GM12878 (cell line): ENCODE measurements around the gene PPID. TPM values are rescaled to one million over a fixed set of nuclear protein-coding genes. Genes with fewer than 3 reads are reported as not detected.
A peak's percentile ranks its signal among the peaks of the same experiment; 100 is the strongest.

Experiments
- BCLAF1 ChIP-seq: fragments of 450-650 bp; IDR thresholded peaks from 2 replicates; pipeline ENCODE4 v1.6.1; 2017; ENCODE audit warnings: antibody characterized with exemption, mild to moderate bottlenecking, moderate library complexity
- E4F1 ChIP-seq: fragments of 450-650 bp; IDR thresholded peaks from 2 replicates; pipeline ENCODE4 v1.6.1; 2018; ENCODE audit warnings: borderline replicate concordance, mild to moderate bottlenecking; ENCODE audit not compliant: partially characterized antibody
- HDAC2 ChIP-seq: fragments of 200-600 bp; sonication (generic); IDR thresholded peaks from 2 replicates; pipeline ENCODE4 v1.6.1; 2017
- IKZF1 ChIP-seq: fragments of 450-650 bp; conservative IDR thresholded peaks from 2 replicates; pipeline ENCODE4 v1.6.1; 2017; ENCODE audit warnings: antibody characterized with exemption, mild to moderate bottlenecking
- MAX ChIP-seq: IDR thresholded peaks from 2 replicates; pipeline ENCODE4 v1.6.1; 2012; ENCODE audit warnings: low read depth, low read length, improper control_type of control experiment
- MEF2A ChIP-seq: IDR thresholded peaks from 2 replicates; pipeline ENCODE4 v1.6.1; 2011; ENCODE audit warnings: low read depth, mild to moderate bottlenecking, low read length, moderate library complexity; ENCODE audit not compliant: insufficient read depth
- NKRF ChIP-seq: fragments of 450-650 bp; conservative IDR thresholded peaks from 2 replicates; pipeline ENCODE4 v1.6.1; 2017; ENCODE audit warnings: mild to moderate bottlenecking, moderate library complexity
- NR2C1 ChIP-seq: fragments of 450-650 bp; IDR thresholded peaks from 2 replicates; pipeline ENCODE4 v1.6.1; 2017; ENCODE audit warnings: antibody characterized with exemption, mild to moderate bottlenecking, moderate library complexity
- PAX8 ChIP-seq: fragments of 450-650 bp; IDR thresholded peaks from 2 replicates; pipeline ENCODE4 v1.6.1; 2017; ENCODE audit warnings: mild to moderate bottlenecking, moderate library complexity
- RCOR1 ChIP-seq: conservative IDR thresholded peaks from 2 replicates; pipeline ENCODE4 v1.6.1; 2012; ENCODE audit warnings: low read depth, low read length, improper control_type of control experiment
- REST ChIP-seq: IDR thresholded peaks from 2 replicates; pipeline ENCODE4 v1.6.1; 2012; ENCODE audit warnings: mild to moderate bottlenecking, low read depth, low read length
- SKIL ChIP-seq: fragments of 450-650 bp; IDR thresholded peaks from 2 replicates; pipeline ENCODE4 v1.6.1; 2017; ENCODE audit warnings: mild to moderate bottlenecking, low read depth, inconsistent platforms; ENCODE audit not compliant: poor library complexity, severe bottlenecking
- SMC3 ChIP-seq: IDR thresholded peaks from 2 replicates; pipeline ENCODE4 v1.6.1; 2011; ENCODE audit warnings: low read length, improper control_type of control experiment, borderline replicate concordance
- polyA plus RNA-seq, 11 experiments: library from polyadenylated mRNA; depleted of rRNA in 4 of 11; unstranded in 6 of 11; stranded (reverse) in 5 of 11; fragments of >200 nt; fragmentation: Nextera tagmentation in 4 of 11; fragmentation: Illumina TruSeq in 1 of 11; extraction: Ambion mirVana in 4 of 11; extraction: Trizol in 1 of 11; gene quantifications; 1 replicate in 1 of 11; 2 replicates in 10 of 11; pipeline versions ENCODE4 v1.2.1 to v1.2.3, GENCODE V29; 2011 to 2016; ENCODE audit warnings: inconsistent platforms in 2 of 11, missing spikeins in 2 of 11, low read depth in 1 of 11
- total RNA-seq, 4 experiments: library from RNA; depleted of rRNA in 3 of 4; stranded (reverse); fragments of >200 nt in 3 of 4; fragmentation: Illumina TruSeq in 1 of 4; extraction: Trizol in 1 of 4; gene quantifications; 2 replicates each; pipeline versions ENCODE4 v1.2.1 to v1.2.3, GENCODE V29; 2013 to 2021

Gene PPID
- total and polyA plus RNA-seq, 10 of the 15 experiments (the other 5 are each of a cell fraction or from before 2014, with no cell fraction given) = 21.9 to 64.3 (median 39.5) TPM

GRCh38 chr4:158671915-158672806, 51.0 kb downstream of the PPID start, which contains the start of gene ETFDH (continued):
- TF ChIP-seq BCLAF1 = no peak
- peak; percentile 98 for TF ChIP-seq E4F1
- TF ChIP-seq MAX = no peak; the same call in 1 of the 2 replicates
- TF ChIP-seq HDAC2 = no peak
- peak; percentile 85 for TF ChIP-seq NKRF
- peak; percentile 99 for TF ChIP-seq IKZF1
- TF ChIP-seq NR2C1 = peak; percentile 86
- TF ChIP-seq SMC3 = 0 out of 2 replicates have a peak, but pooled peaks have one; percentile 7
- TF ChIP-seq MEF2A = no peak
- peak; percentile 17 for TF ChIP-seq SKIL
- TF ChIP-seq PAX8 = no peak
- TF ChIP-seq REST = no peak
- 0 out of 2 replicates have a peak, but pooled peaks have one; percentile 33 for TF ChIP-seq RCOR1
